K562 (cell line): ENCODE data around the gene TNFSF15. TPM values are rescaled to one million over a fixed set of nuclear protein-coding genes. Genes with fewer than 3 reads are reported as not detected.

Source experiments
- ATAC-seq: fragments of 200-7000 bp; cut with Tn5 transposase; 3 replicates; pipeline ENCODE4 v1.9.1; 2020; ENCODE audit warnings: moderate library complexity
- BruUV-seq: library from RNA; stranded (reverse); fragments of 400-500 nt; replicated peaks from 2 replicates; lab custom pipeline; 2021; lab: Mats Ljungman, UMichigan
- CTCF ChIA-PET: fragments of 300-600 bp; formaldehyde crosslinking; extraction: SDS; loops from one replicate; lab custom pipeline; 2021; ENCODE audit warnings: low intra/inter-chr PET ratio; lab: Yijun Ruan, JAX
- POLR2A ChIA-PET: fragments of 300-600, 350-650 bp; sonication (Branson Sonifier 250); formaldehyde crosslinking; extraction: SDS; loops from one replicate; lab custom pipeline; 2021; ENCODE audit warnings: antibody characterized with exemption, inconsistent platforms; lab: Yijun Ruan, JAX
- DNase-seq, 4 experiments: peaks; one replicate each; pipeline versions ENCODE4 v3.0.0 to v3.0.0-alpha.2; 2011 to 2018; ENCODE audit warnings: low spot score in 3 of 4, mixed read lengths in 3 of 4; ENCODE audit errors: extremely low read depth in 1 of 4
- FAIRE-seq: peaks from 2 replicates; lab custom pipeline; 2011; peaks lifted over from hg19 to GRCh38; lab: Jason Lieb, UNC
- H2AFZ ChIP-seq: 2 replicates; pipeline ENCODE4 v1.6.0; 2011; ENCODE audit warnings: low read depth, low read length, control low read depth, inconsistent platforms
- H3K27ac ChIP-seq: fragments of 200-600 bp; 3 replicates; pipeline ENCODE4 v1.8.0; 2011; ENCODE audit warnings: low read depth, mild to moderate bottlenecking, control low read depth, inconsistent platforms, low read length, moderate library complexity, mixed read lengths; ENCODE audit errors: extremely low read depth
- H3K27me3 ChIP-seq, 2 experiments: fragments of 300-600 bp in 1 of 2; 2 replicates in 1 of 2; 3 replicates in 1 of 2; pipeline versions ENCODE4 v1.6.0 to v1.8.0; 2011; ENCODE audit warnings: inconsistent platforms in 2 of 2, low read length in 2 of 2, mild to moderate bottlenecking in 1 of 2, mixed read lengths in 1 of 2, moderate library complexity in 1 of 2; ENCODE audit not compliant: control insufficient read depth in 2 of 2, insufficient read depth in 2 of 2
- H3K36me3 ChIP-seq: fragments of 300-600 bp; 3 replicates; pipeline ENCODE4 v1.8.0; 2011; ENCODE audit warnings: mild to moderate bottlenecking, low read length, inconsistent platforms; ENCODE audit not compliant: control insufficient read depth, insufficient read depth
- H3K4me1 ChIP-seq, 2 experiments: fragments of 200-600 bp in 1 of 2; replicated peaks in 1 of 2; 2 replicates in 1 of 2; 3 replicates in 1 of 2; pipeline versions ENCODE4 v1.5.1 to v1.8.0; 2011; ENCODE audit warnings: inconsistent platforms in 2 of 2, low read length in 2 of 2, mild to moderate bottlenecking in 1 of 2, mixed read lengths in 1 of 2, moderate library complexity in 1 of 2; ENCODE audit not compliant: control insufficient read depth in 2 of 2, insufficient read depth in 2 of 2
- H3K4me2 ChIP-seq: 2 replicates; pipeline ENCODE4 v1.6.1; 2011; ENCODE audit warnings: low read length, control low read depth, inconsistent platforms, mixed read lengths; ENCODE audit not compliant: insufficient read depth
- H3K4me3 ChIP-seq: fragments of 200-600 bp; sonication (generic), shearing (Covaris generic); 2 replicates; pipeline ENCODE4 v1.5.1; 2016; ENCODE audit warnings: control low read depth, inconsistent platforms
- H3K79me2 ChIP-seq: fragments of 200-600 bp; 3 replicates; pipeline ENCODE4 v1.8.0; 2011; ENCODE audit warnings: low read length, inconsistent platforms; ENCODE audit not compliant: control insufficient read depth, insufficient read depth
- H3K9ac ChIP-seq, 2 experiments: 2 replicates each; pipeline versions ENCODE4 v1.6.0 to v1.6.1; 2011; ENCODE audit warnings: low read depth in 2 of 2, low read length in 2 of 2, control low read depth in 1 of 2, inconsistent platforms in 1 of 2, mild to moderate bottlenecking in 1 of 2, mixed read lengths in 1 of 2; ENCODE audit not compliant: insufficient read depth in 1 of 2
- H3K9me1 ChIP-seq: one replicate; pipeline ENCODE4 v1.6.0; 2011; ENCODE audit warnings: inconsistent platforms, mild to moderate bottlenecking, low read length, moderate library complexity; ENCODE audit not compliant: control insufficient read depth, insufficient read depth
- H3K9me3 ChIP-seq: replicated peaks from 2 replicates; pipeline ENCODE4 v1.5.1; 2011; ENCODE audit warnings: low read depth, low read length, inconsistent platforms; ENCODE audit not compliant: control insufficient read depth, insufficient read depth
- H4K20me1 ChIP-seq: replicated peaks from 2 replicates; pipeline ENCODE4 v1.6.1; 2011; ENCODE audit warnings: low read length, inconsistent platforms, mixed read lengths; ENCODE audit not compliant: control insufficient read depth, insufficient read depth
- CBFA2T3 ChIP-seq: fragments of 450-650 bp; IDR thresholded peaks from 2 replicates; pipeline ENCODE4 v1.6.1; 2017
- CSDE1 ChIP-seq, 2 experiments: fragments of 450-650 bp; IDR thresholded peaks; 2 replicates each; pipeline ENCODE4 v1.6.1; 2016; ENCODE audit warnings: mild to moderate bottlenecking in 1 of 2
- E2F3 ChIP-seq: fragments of 250-450 bp; sonication (Bioruptor Pico); IDR thresholded peaks from 2 replicates; pipeline ENCODE4 v1.4.0; 2020; ENCODE audit warnings: mild to moderate bottlenecking
- EP400 ChIP-seq: fragments of 450-650 bp; IDR thresholded peaks from 2 replicates; pipeline ENCODE4 v1.6.1; 2017; ENCODE audit warnings: antibody characterized with exemption, mild to moderate bottlenecking, moderate library complexity
- HDGF ChIP-seq: fragments of 450-650 bp; IDR thresholded peaks from 2 replicates; pipeline ENCODE4 v1.6.1; 2016
- ILF3 ChIP-seq: fragments of 450-650 bp; IDR thresholded peaks from 2 replicates; pipeline ENCODE4 v1.6.1; 2018; ENCODE audit warnings: antibody characterized with exemption, mild to moderate bottlenecking, moderate library complexity, borderline replicate concordance
- MXI1 ChIP-seq: IDR thresholded peaks from 2 replicates; pipeline ENCODE4 v1.6.1; 2011; ENCODE audit warnings: low read depth, mild to moderate bottlenecking, improper control_type of control experiment, low read length
- PHF8 ChIP-seq: fragments of 200-600 bp; sonication (generic); IDR thresholded peaks from 2 replicates; pipeline ENCODE4 v1.6.1; 2012; ENCODE audit warnings: mixed run types, mild to moderate bottlenecking, inconsistent platforms, low read length, moderate library complexity, borderline replicate concordance
- SMARCB1 ChIP-seq: IDR thresholded peaks from 2 replicates; pipeline ENCODE4 v1.6.1; 2011; ENCODE audit warnings: improper control_type of control experiment, low read depth; ENCODE audit not compliant: insufficient read length
- STAG1 ChIP-seq: sonication (generic); formaldehyde crosslinking; IDR thresholded peaks from 2 replicates; pipeline ENCODE4 v1.5.0; 2020; ENCODE audit warnings: missing genetic modification reagents, borderline replicate concordance
- ZNF224 ChIP-seq: sonication (generic); formaldehyde crosslinking; IDR thresholded peaks from 2 replicates; pipeline ENCODE4 v1.8.0; 2022; ENCODE audit warnings: mild to moderate bottlenecking, missing genetic modification reagents
- ZNF316 ChIP-seq: fragments of 450-650 bp; IDR thresholded peaks from 2 replicates; pipeline ENCODE4 v1.6.1; 2016
- ZNF644 ChIP-seq: fragments of 200-800 bp; sonication (Bioruptor generic); IDR thresholded peaks from 2 replicates; pipeline ENCODE4 v1.6.1; 2016; ENCODE audit warnings: low read depth, missing genetic modification characterization, missing compliant biosample characterization
- ZNF668 ChIP-seq: fragments of 250-450 bp; sonication (Bioruptor Pico); IDR thresholded peaks from 2 replicates; pipeline ENCODE4 v1.8.0; 2022; ENCODE audit warnings: mild to moderate bottlenecking, inconsistent platforms
- ZNF778 ChIP-seq: fragments of 450-650 bp; formaldehyde crosslinking; IDR thresholded peaks from 2 replicates; pipeline ENCODE4 v1.4.0; 2020; ENCODE audit warnings: mild to moderate bottlenecking, moderate library complexity
- WGBS: fragments of 100-300 bp; shearing (Covaris generic); methylation state at CpG from one replicate; pipeline ENCODE4 v1.1.6; 2016; ENCODE audit warnings: low coverage, mixed read lengths; ENCODE audit not compliant: insufficient coverage; ENCODE audit errors: missing lambda C conversion rate; 5-methylcytosine and 5-hydroxymethylcytosine counted together
- in situ Hi-C: fragments of 300-500 bp; cut with MboI; formaldehyde crosslinking; loops from 4 replicates; pipeline ENCODE4 v1.15.0; 2018; ENCODE audit warnings: inconsistent platforms, mixed read lengths
- intact Hi-C: fragments of 100-400 bp; cut with micrococcal nuclease; formaldehyde crosslinking; loops from 2 replicates; pipeline ENCODE4 v1.14.2; 2022
- polyA plus RNA-seq, 8 experiments: library from polyadenylated mRNA; depleted of rRNA in 4 of 8; stranded (reverse) in 5 of 8; unstranded in 3 of 8; fragments of >200 nt; fragmentation: Nextera tagmentation in 2 of 8; fragmentation: Illumina TruSeq in 1 of 8; extraction: Ambion mirVana in 2 of 8; extraction: Trizol in 1 of 8; gene quantifications; 2 replicates each; pipeline versions ENCODE4 v1.2.1 to v1.2.3, GENCODE V29; 2011 to 2014; ENCODE audit warnings: inconsistent platforms in 1 of 8, missing spikeins in 1 of 8
- total RNA-seq, 7 experiments: library from RNA; depleted of rRNA in 6 of 7; stranded (reverse); fragments of >200 nt in 6 of 7; fragmentation: Illumina TruSeq in 2 of 7; extraction: Trizol in 2 of 7; gene quantifications; 2 replicates each; pipeline versions ENCODE4 v1.2.1 to v1.2.3, GENCODE V29; 2011 to 2021; ENCODE audit warnings: low replicate concordance in 1 of 7
- TF ChIP-seq, protein P1 (sequence below): fragments of 450-650 bp; IDR thresholded peaks from 2 replicates; pipeline ENCODE4 v1.6.1; 2016
- TF ChIP-seq, protein P2 (sequence below), 2 experiments: fragments of 200-800 bp in 1 of 2; sonication (Bioruptor generic) in 1 of 2; sonication (generic) in 1 of 2; formaldehyde crosslinking in 1 of 2; IDR thresholded peaks in 1 of 2; conservative IDR thresholded peaks in 1 of 2; 2 replicates each; pipeline versions ENCODE4 v1.5.0 to v1.6.1; 2016 to 2020; ENCODE audit warnings: missing compliant biosample characterization in 1 of 2, missing genetic modification characterization in 1 of 2, missing genetic modification reagents in 1 of 2

TNFSF15 gene
- total and polyA plus RNA-seq, 9 of the 15 experiments (the other 6 are each of a cell fraction or from before 2014, with no cell fraction given): not detected

DNA sequence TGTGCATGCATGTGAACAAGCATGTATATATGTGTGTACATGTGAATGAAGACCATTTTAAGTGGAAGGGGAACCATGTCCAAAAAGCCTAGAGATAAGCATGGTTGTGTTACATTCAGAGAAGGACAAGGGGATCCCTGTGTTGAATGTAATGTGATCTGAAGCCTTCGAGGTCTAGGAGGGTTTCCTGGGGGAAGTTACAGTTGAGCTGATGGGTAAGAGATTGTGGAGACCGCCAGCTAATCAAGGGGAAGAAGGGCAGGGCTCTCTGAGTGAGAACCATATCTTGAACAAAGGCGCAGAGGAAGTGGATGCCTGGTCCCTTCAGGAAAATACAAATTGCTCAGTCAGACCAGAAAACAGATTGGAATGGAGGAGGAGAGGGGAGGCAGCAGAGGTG is 45.5 kb upstream of the TNFSF15 start:
- FAIRE-seq (no peak), ATAC-seq (no peak), DNase-seq (no peak)
- WGBS: 0% methylated on average over 3 of the region's 3 CpGs
- Histone ChIP-seq H2AFZ (no peak overlapping the region), H4K20me1 (no peaks in the 10 kb centered on the region), H3K9ac (no peak overlapping the region), H3K27me3 (no peaks in the 10 kb centered on the region), H3K27ac (no peak overlapping the region), H3K4me2 (no peak overlapping the region), H3K79me2 (no peaks in the 10 kb centered on the region), H3K4me3 (no peak overlapping the region), H3K9me3 (no peaks in the 10 kb centered on the region), H3K4me1 (no peaks in the 10 kb centered on the region), H3K9me1 (no peaks in the 10 kb centered on the region), H3K36me3 (no peaks in the 10 kb centered on the region)
- no peak for TF ChIP-seq ILF3
- TF ChIP-seq, protein P1, sequence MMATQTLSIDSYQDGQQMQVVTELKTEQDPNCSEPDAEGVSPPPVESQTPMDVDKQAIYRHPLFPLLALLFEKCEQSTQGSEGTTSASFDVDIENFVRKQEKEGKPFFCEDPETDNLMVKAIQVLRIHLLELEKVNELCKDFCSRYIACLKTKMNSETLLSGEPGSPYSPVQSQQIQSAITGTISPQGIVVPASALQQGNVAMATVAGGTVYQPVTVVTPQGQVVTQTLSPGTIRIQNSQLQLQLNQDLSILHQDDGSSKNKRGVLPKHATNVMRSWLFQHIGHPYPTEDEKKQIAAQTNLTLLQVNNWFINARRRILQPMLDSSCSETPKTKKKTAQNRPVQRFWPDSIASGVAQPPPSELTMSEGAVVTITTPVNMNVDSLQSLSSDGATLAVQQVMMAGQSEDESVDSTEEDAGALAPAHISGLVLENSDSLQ: no peak
- TF ChIP-seq ZNF644 (tag): no peak
- no peak for TF ChIP-seq CBFA2T3
- CTCF ChIA-PET: no interaction called here
- POLR2A ChIA-PET: no interaction called here
- no TSS peak for BruUV-seq
- intact Hi-C loops: no loop called here
- in situ Hi-C loops: no loop called here

- Histone ChIP-seq H3K4me3 (no peak overlapping the region), H4K20me1 (no peaks in the 10 kb centered on the region), H3K79me2 (no peaks in the 10 kb centered on the region), H2AFZ (no peak overlapping the region), H3K27me3 (no peaks in the 10 kb centered on the region), H3K9ac (no peak overlapping the region), H3K9me3 (no peaks in the 10 kb centered on the region), H3K9me1 (no peaks in the 10 kb centered on the region), H3K36me3 (no peaks in the 10 kb centered on the region), H3K4me1 (no peaks in the 10 kb centered on the region), H3K4me2 (no peak overlapping the region), H3K27ac (no peak overlapping the region)
- DNase-seq: no peak
- intact Hi-C loops (no loop called here), in situ Hi-C loops (no loop called here)
- BruUV-seq: no TSS peak
- ChIA-PET POLR2A (no interaction called here), CTCF (no interaction called here)
- ATAC-seq: no peak
- WGBS: 0% methylated on average over 2 of the region's 2 CpGs
- FAIRE-seq: no peak
- TF ChIP-seq E2F3: no peak
- no peak for TF ChIP-seq MXI1
- no peak for TF ChIP-seq SMARCB1
- TF ChIP-seq, protein P2, sequence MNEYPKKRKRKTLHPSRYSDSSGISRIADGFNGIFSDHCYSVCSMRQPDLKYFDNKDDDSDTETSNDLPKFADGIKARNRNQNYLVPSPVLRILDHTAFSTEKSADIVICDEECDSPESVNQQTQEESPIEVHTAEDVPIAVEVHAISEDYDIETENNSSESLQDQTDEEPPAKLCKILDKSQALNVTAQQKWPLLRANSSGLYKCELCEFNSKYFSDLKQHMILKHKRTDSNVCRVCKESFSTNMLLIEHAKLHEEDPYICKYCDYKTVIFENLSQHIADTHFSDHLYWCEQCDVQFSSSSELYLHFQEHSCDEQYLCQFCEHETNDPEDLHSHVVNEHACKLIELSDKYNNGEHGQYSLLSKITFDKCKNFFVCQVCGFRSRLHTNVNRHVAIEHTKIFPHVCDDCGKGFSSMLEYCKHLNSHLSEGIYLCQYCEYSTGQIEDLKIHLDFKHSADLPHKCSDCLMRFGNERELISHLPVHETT (CRISPR knock-in tag; conservative IDR thresholded peaks at IDR 0.05 in 1 of 2, IDR thresholded peaks at IDR 0.05 in 1 of 2): no peak
- TF ChIP-seq ZNF668 (CRISPR knock-in tag): no peak
- TF ChIP-seq STAG1 (CRISPR knock-in tag): no peak
- no peak for TF ChIP-seq ZNF778
- TF ChIP-seq CSDE1 (IDR thresholded peaks at IDR 0.05): no peak
- no peak for TF ChIP-seq ZNF316
- TF ChIP-seq HDGF: no peak
- TF ChIP-seq EP400: no peak
- no peak for TF ChIP-seq PHF8
- no peak for TF ChIP-seq ZNF224 (CRISPR knock-in tag)
Measured at GRCh38 chr9:114850871-114851270, 45.0 kb upstream of the TNFSF15 start.
